A673 (cell line): ENCODE measurements around the gene TAL2. TPM values are rescaled to one million over a fixed set of nuclear protein-coding genes. Genes with fewer than 3 reads are reported as not detected.

Experiments used
- BruUV-seq: library from RNA; stranded (reverse); fragments of 400-500 nt; replicated peaks from 2 replicates; lab custom pipeline; 2021; lab: Mats Ljungman, UMichigan
- CTCF ChIA-PET: fragments of 300-600 bp; sonication (Branson Sonifier 250); formaldehyde crosslinking; loops from one replicate; lab custom pipeline; 2022; ENCODE audit warnings: antibody characterized with exemption; lab: Charles Lee
- POLR2A ChIA-PET: fragments of 300-600 bp; sonication (Branson Sonifier 250); formaldehyde crosslinking; loops from one replicate; lab custom pipeline; 2022; ENCODE audit warnings: antibody characterized with exemption; ENCODE audit not compliant: low non-redundant PET; lab: Charles Lee
- DNase-seq: peaks from one replicate; pipeline ENCODE4 v3.0.0-alpha.2; 2015; ENCODE audit warnings: low spot score
- H3K27ac ChIP-seq: fragments of 200-600 bp; sonication (generic); 2 replicates; pipeline ENCODE4 v1.5.1; 2016; ENCODE audit warnings: mixed run types, low read depth, mild to moderate bottlenecking, mixed read lengths, antibody characterized with exemption, low read length; ENCODE audit not compliant: poor library complexity, severe bottlenecking
- H3K27me3 ChIP-seq: fragments of 200-600 bp; sonication (generic); replicated peaks from 2 replicates; pipeline ENCODE4 v1.6.1; 2017; ENCODE audit warnings: mixed run types, low read depth, mild to moderate bottlenecking, mixed read lengths, antibody characterized with exemption, low read length; ENCODE audit not compliant: insufficient read depth, poor library complexity
- H3K36me3 ChIP-seq: fragments of 200-600 bp; sonication (generic); 2 replicates; pipeline ENCODE4 v1.6.1; 2016; ENCODE audit warnings: mixed run types, mild to moderate bottlenecking, mixed read lengths, antibody characterized with exemption, low read length; ENCODE audit not compliant: insufficient read depth, poor library complexity, severe bottlenecking
- H3K4me1 ChIP-seq: fragments of 200-600 bp; sonication (generic); 2 replicates; pipeline ENCODE4 v1.6.1; 2017; ENCODE audit warnings: mixed run types, mild to moderate bottlenecking, mixed read lengths, antibody characterized with exemption, low read length; ENCODE audit not compliant: insufficient read depth, poor library complexity, severe bottlenecking
- H3K4me3 ChIP-seq: fragments of 200-600 bp; sonication (generic); 2 replicates; pipeline ENCODE4 v1.5.1; 2016; ENCODE audit warnings: low read depth, mixed run types, mild to moderate bottlenecking, mixed read lengths, low read length; ENCODE audit not compliant: poor library complexity, severe bottlenecking
- H3K9me3 ChIP-seq: fragments of 200-600 bp; sonication (generic); 2 replicates; pipeline ENCODE4 v1.6.1; 2016; ENCODE audit warnings: mixed run types, low read depth, mild to moderate bottlenecking, mixed read lengths, antibody characterized with exemption, low read length; ENCODE audit not compliant: poor library complexity, severe bottlenecking
- CTCF ChIP-seq: fragments of 300-800, 200-600 bp; sonication (generic); conservative IDR thresholded peaks from 2 replicates; pipeline ENCODE4 v1.5.1; 2017; ENCODE audit warnings: low read depth, mild to moderate bottlenecking, antibody characterized with exemption, low read length, moderate library complexity, mixed read lengths
- EZH2 ChIP-seq: fragments of 200-600 bp; sonication (generic); IDR thresholded peaks from 2 replicates; pipeline ENCODE4 v1.6.1; 2017; ENCODE audit warnings: borderline replicate concordance, low read depth, mild to moderate bottlenecking, mixed read lengths, antibody characterized with exemption, low read length; ENCODE audit not compliant: poor library complexity, severe bottlenecking
- intact Hi-C: fragments of 100-400 bp; cut with micrococcal nuclease; formaldehyde crosslinking; loops from one replicate; pipeline ENCODE4 v1.10.0; 2022; ENCODE audit not compliant: unreplicated experiment
- total RNA-seq: library from RNA; stranded (reverse); gene quantifications from 2 replicates; pipeline ENCODE4 v1.2.3, GENCODE V29; 2021

Gene TAL2
- total RNA-seq, 1 experiment from 2014 or later = not detected

- Histone ChIP-seq H3K9me3 (no peaks in the 10 kb centered on the region), H3K36me3 (no peaks in the 10 kb centered on the region), H3K4me1 (no peaks in the 10 kb centered on the region), H3K4me3 (no peak overlapping the region), H3K27me3 (no peaks in the 10 kb centered on the region), H3K27ac (no peak overlapping the region)
- ChIA-PET POLR2A (no interaction called here), CTCF (interaction anchor here (0.7 kb wide), 1 partner anchor 71 kb away, joined by 4 read pairs; no protein-coding TSS in a partner anchor)
- no peak for DNase-seq
- intact Hi-C loops = no loop called here
- TF ChIP-seq CTCF = no peak
- BruUV-seq = no TSS peak
Measured at GRCh38 chr9:105708405-105708804, 46.1 kb downstream of the TAL2 start.

DNA sequence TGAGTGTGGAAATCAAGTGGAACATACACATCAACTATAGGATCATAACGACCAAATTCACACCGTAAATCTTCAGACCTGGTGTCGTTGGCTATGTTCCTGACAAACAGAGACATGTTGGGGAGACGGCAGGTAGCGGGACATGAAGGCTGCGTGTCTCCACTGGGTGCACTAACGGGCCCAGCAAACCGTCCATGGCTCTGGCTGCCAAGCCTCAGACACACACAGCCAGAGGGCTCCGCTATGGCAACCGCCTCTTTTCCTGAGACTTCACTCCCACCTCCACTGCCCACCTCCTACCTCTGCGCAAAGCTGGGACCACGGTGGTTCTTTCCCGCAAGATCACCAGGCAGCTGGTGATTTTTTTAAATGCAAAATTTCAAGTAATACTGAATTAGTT, 48.4 kb downstream of the TAL2 start:
- TF ChIP-seq CTCF = no peak
- no peak for TF ChIP-seq EZH2
- no peak for DNase-seq
- H3K4me3 ChIP-seq = no peak overlapping the region
- POLR2A ChIA-PET = no interaction called here
- intact Hi-C loops = no loop called here
- BruUV-seq = no TSS peak
- H3K4me1 ChIP-seq = no peaks in the 10 kb centered on the region
- H3K27ac ChIP-seq = no peak overlapping the region
- CTCF ChIA-PET = no interaction called here
- H3K9me3 ChIP-seq = no peaks in the 10 kb centered on the region
- H3K27me3 ChIP-seq = no peaks in the 10 kb centered on the region
- no peaks in the 10 kb centered on the region for H3K36me3 ChIP-seq

DNA sequence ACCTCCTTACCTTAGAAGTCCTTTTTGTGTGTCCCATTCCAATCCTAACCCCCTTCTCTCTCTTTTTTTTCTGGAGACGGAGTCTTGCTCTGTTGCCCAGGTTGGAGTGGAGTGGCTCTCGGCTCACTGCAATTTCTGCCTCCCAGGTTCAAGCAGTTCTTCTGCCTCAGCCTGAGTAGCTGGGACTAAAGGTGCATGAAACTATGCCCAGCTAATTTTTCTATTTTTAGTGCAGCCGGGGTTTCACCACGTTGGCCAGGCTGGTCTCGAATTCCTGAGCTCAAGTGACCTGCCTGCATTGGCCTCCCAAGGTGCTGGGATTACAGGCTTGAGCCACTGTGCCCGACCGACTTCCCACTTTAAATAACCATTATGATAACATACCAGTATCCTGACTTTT, 49.6 kb downstream of the TAL2 start:
- no peak overlapping the region for H3K27ac ChIP-seq
- no TSS peak for BruUV-seq
- H3K4me1 ChIP-seq = no peaks in the 10 kb centered on the region
- H3K9me3 ChIP-seq = no peaks in the 10 kb centered on the region
- no peak overlapping the region for H3K4me3 ChIP-seq
- ChIA-PET CTCF (no interaction called here), POLR2A (no interaction called here)
- no peaks in the 10 kb centered on the region for H3K36me3 ChIP-seq
- no peaks in the 10 kb centered on the region for H3K27me3 ChIP-seq
- TF ChIP-seq EZH2 = no peak
- no peak for TF ChIP-seq CTCF
- no peak for DNase-seq
- intact Hi-C loops = no loop called here
